Esophagus muscularis mucosa (tissue), 4 donors: ENCODE data around the gene KLHL4.

Experiments used
- EP300 ChIP-seq: sonication (generic); formaldehyde crosslinking; IDR thresholded peaks from one replicate; pipeline ENCODE4 v1.6.1; 2017; ENCODE audit warnings: antibody characterized with exemption
- POLR2A ChIP-seq: fragments of 450-650 bp; IDR thresholded peaks from one replicate; pipeline ENCODE4 v1.6.1; 2017; ENCODE audit warnings: antibody characterized with exemption, moderate library complexity, mild to moderate bottlenecking, low read depth
- TF ChIP-seq, protein P1 (sequence below), 3 experiments: fragments of 200-600 bp in 2 of 3; fragments of 450-650 bp in 1 of 3; sonication (generic) in 2 of 3; IDR thresholded peaks; one replicate each; pipeline ENCODE4 v1.5.1; 2017 to 2019; ENCODE audit warnings: antibody characterized with exemption in 3 of 3, mild to moderate bottlenecking in 2 of 3, moderate library complexity in 1 of 3

DNA sequence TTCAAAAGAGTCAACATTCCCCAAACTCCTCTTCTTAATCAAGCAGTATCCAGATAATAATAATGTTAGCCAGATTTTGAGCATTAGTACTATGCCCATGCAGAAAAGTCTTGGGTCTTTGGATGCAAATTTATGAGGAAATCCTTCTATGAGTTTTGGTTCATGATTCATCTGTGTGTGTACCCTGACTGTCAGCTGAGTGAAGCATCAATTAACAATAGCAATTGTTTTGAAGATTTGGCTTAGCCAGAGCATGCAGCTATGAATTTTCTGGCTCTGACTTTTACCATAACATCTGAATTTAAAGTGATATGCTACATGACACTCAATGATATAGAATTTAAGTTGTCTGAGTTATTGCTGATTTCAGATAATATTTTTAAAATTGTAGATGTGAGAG is 145.8 kb downstream of the KLHL4 start:
- no peak for TF ChIP-seq EP300
- TF ChIP-seq, protein P1, sequence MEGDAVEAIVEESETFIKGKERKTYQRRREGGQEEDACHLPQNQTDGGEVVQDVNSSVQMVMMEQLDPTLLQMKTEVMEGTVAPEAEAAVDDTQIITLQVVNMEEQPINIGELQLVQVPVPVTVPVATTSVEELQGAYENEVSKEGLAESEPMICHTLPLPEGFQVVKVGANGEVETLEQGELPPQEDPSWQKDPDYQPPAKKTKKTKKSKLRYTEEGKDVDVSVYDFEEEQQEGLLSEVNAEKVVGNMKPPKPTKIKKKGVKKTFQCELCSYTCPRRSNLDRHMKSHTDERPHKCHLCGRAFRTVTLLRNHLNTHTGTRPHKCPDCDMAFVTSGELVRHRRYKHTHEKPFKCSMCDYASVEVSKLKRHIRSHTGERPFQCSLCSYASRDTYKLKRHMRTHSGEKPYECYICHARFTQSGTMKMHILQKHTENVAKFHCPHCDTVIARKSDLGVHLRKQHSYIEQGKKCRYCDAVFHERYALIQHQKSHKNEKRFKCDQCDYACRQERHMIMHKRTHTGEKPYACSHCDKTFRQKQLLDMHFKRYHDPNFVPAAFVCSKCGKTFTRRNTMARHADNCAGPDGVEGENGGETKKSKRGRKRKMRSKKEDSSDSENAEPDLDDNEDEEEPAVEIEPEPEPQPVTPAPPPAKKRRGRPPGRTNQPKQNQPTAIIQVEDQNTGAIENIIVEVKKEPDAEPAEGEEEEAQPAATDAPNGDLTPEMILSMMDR (IDR thresholded peaks at IDR 0.05): no peak
- no peak for TF ChIP-seq POLR2A
